HUES48 (cell line): Measurements from ENCODE around the gene CHMP4B.

Experiments used
- H3K27ac ChIP-seq: one replicate; pipeline ENCODE4 v1.7.0; 2013; ENCODE audit warnings: low read depth, low read length, inconsistent platforms
- H3K27me3 ChIP-seq: 2 replicates; pipeline ENCODE4 v1.6.1; 2013; ENCODE audit warnings: mild to moderate bottlenecking, low read length; ENCODE audit not compliant: control insufficient read depth, insufficient read depth
- H3K36me3 ChIP-seq: 2 replicates; pipeline ENCODE4 v1.6.1; 2013; ENCODE audit warnings: low read length; ENCODE audit not compliant: control insufficient read depth, insufficient read depth
- H3K4me1 ChIP-seq: 2 replicates; pipeline ENCODE4 v1.6.1; 2013; ENCODE audit warnings: mild to moderate bottlenecking, low read length; ENCODE audit not compliant: control insufficient read depth, insufficient read depth
- H3K4me3 ChIP-seq: 2 replicates; pipeline ENCODE4 v1.5.1; 2013; ENCODE audit warnings: mild to moderate bottlenecking, low read depth, low read length
- H3K9ac ChIP-seq: 2 replicates; pipeline ENCODE4 v1.6.1; 2013; ENCODE audit warnings: mild to moderate bottlenecking, low read depth, low read length, moderate library complexity
- H3K9me3 ChIP-seq: 2 replicates; pipeline ENCODE4 v1.6.1; 2013; ENCODE audit warnings: low read length; ENCODE audit not compliant: control insufficient read depth, insufficient read depth

CHMP4B gene

GRCh38 chr20:33851842-33852466 lies 40.8 kb downstream of the CHMP4B start:
- H3K4me1 ChIP-seq: peaks cover 8% of the 10 kb centered on the region
- no peak overlapping the region for H3K27ac ChIP-seq
- H3K9ac ChIP-seq: no peak overlapping the region
- no peaks in the 10 kb centered on the region for H3K9me3 ChIP-seq
- no peaks in the 10 kb centered on the region for H3K27me3 ChIP-seq
- H3K36me3 ChIP-seq: peaks cover 62% of the 10 kb centered on the region
- H3K4me3 ChIP-seq: no peak overlapping the region

GRCh38 chr20:33852626-33853506 lies 41.7 kb downstream of the CHMP4B start:
- H3K27me3 ChIP-seq: no peaks in the 10 kb centered on the region
- no peak overlapping the region; the same call in 1 of the 2 replicates for H3K9ac ChIP-seq
- peaks cover 62% of the 10 kb centered on the region for H3K36me3 ChIP-seq
- H3K9me3 ChIP-seq: no peaks in the 10 kb centered on the region
- no peak overlapping the region for H3K27ac ChIP-seq
- H3K4me3 ChIP-seq: no peak overlapping the region
- H3K4me1 ChIP-seq: no peaks in the 10 kb centered on the region

- H3K36me3 ChIP-seq: peaks cover 60% of the 10 kb centered on the region
- no peaks in the 10 kb centered on the region for H3K9me3 ChIP-seq
- no peak overlapping the region for H3K4me3 ChIP-seq
- H3K27me3 ChIP-seq: no peaks in the 10 kb centered on the region
- no peak overlapping the region for H3K27ac ChIP-seq
- H3K9ac ChIP-seq: no peak overlapping the region
- no peaks in the 10 kb centered on the region for H3K4me1 ChIP-seq
Observed at GRCh38 chr20:33853507-33853813, 42.3 kb downstream of the CHMP4B start.

GRCh38 chr20:33857722-33858563 lies 46.8 kb downstream of the CHMP4B start:
- H3K4me3 ChIP-seq: no peak overlapping the region
- H3K27ac ChIP-seq: no peak overlapping the region
- H3K9ac ChIP-seq: no peak overlapping the region
- no peaks in the 10 kb centered on the region for H3K27me3 ChIP-seq
- peaks cover 24% of the 10 kb centered on the region for H3K36me3 ChIP-seq
- no peaks in the 10 kb centered on the region for H3K4me1 ChIP-seq
- no peaks in the 10 kb centered on the region for H3K9me3 ChIP-seq

- H3K4me1 ChIP-seq: no peaks in the 10 kb centered on the region
- H3K27me3 ChIP-seq: no peaks in the 10 kb centered on the region
- no peak overlapping the region for H3K9ac ChIP-seq
- peaks cover 18% of the 10 kb centered on the region for H3K36me3 ChIP-seq
- no peak overlapping the region for H3K27ac ChIP-seq
- no peaks in the 10 kb centered on the region for H3K9me3 ChIP-seq
- H3K4me3 ChIP-seq: no peak overlapping the region
Observed at GRCh38 chr20:33858666-33859065, 47.5 kb downstream of the CHMP4B start.

GRCh38 chr20:33859157-33859695 lies 48.1 kb downstream of the CHMP4B start:
- Histone ChIP-seq H3K9me3 (no peaks in the 10 kb centered on the region), H3K4me3 (no peak overlapping the region), H3K4me1 (no peaks in the 10 kb centered on the region), H3K27me3 (no peaks in the 10 kb centered on the region), H3K36me3 (peaks cover 12% of the 10 kb centered on the region), H3K27ac (no peak overlapping the region), H3K9ac (no peak overlapping the region)

- H3K4me3 ChIP-seq: no peak overlapping the region
- peaks cover 7% of the 10 kb centered on the region for H3K36me3 ChIP-seq
- H3K27me3 ChIP-seq: no peaks in the 10 kb centered on the region
- no peaks in the 10 kb centered on the region for H3K4me1 ChIP-seq
- H3K9ac ChIP-seq: no peak overlapping the region
- H3K9me3 ChIP-seq: no peaks in the 10 kb centered on the region
- H3K27ac ChIP-seq: no peak overlapping the region
Observed at GRCh38 chr20:33859751-33860150, 48.6 kb downstream of the CHMP4B start.

GRCh38 chr20:33861458-33861857 lies 50.3 kb downstream of the CHMP4B start:
- H3K27ac ChIP-seq: no peak overlapping the region
- H3K27me3 ChIP-seq: no peaks in the 10 kb centered on the region
- peaks cover 4% of the 10 kb centered on the region; the same call in 1 of the 2 replicates for H3K36me3 ChIP-seq
- H3K4me1 ChIP-seq: no peaks in the 10 kb centered on the region
- H3K4me3 ChIP-seq: no peak overlapping the region
- no peaks in the 10 kb centered on the region for H3K9me3 ChIP-seq
- no peak overlapping the region for H3K9ac ChIP-seq

GRCh38 chr20:33862709-33863403 lies 51.7 kb downstream of the CHMP4B start:
- Histone ChIP-seq H3K9ac (no peak overlapping the region), H3K4me1 (no peaks in the 10 kb centered on the region), H3K36me3 (no peaks in the 10 kb centered on the region), H3K27me3 (no peaks in the 10 kb centered on the region), H3K27ac (no peak overlapping the region), H3K4me3 (peak overlapping the region; percentile 48; the same call in 1 of the 2 replicates), H3K9me3 (no peaks in the 10 kb centered on the region)

- no peak overlapping the region for H3K9ac ChIP-seq
- no peaks in the 10 kb centered on the region for H3K4me1 ChIP-seq
- no peak overlapping the region for H3K27ac ChIP-seq
Observed at GRCh38 chr20:33863440-33864323, 52.5 kb downstream of the CHMP4B start.

More at GRCh38 chr20:33863440-33864323, 52.5 kb downstream of the CHMP4B start:
- H3K9me3 ChIP-seq: no peaks in the 10 kb centered on the region
- H3K36me3 ChIP-seq: no peaks in the 10 kb centered on the region
- no peaks in the 10 kb centered on the region for H3K27me3 ChIP-seq
- H3K4me3 ChIP-seq: no peak overlapping the region
